PFSK-1 (cell line): ENCODE data around the gene EFNA5.

Source experiments
- FOXP2 ChIP-seq: optimal IDR thresholded peaks from 2 replicates; pipeline ENCODE3; 2011; ENCODE audit warnings: borderline replicate concordance, control low read depth, inconsistent platforms; ENCODE audit not compliant: insufficient read depth; ENCODE audit errors: extremely low read length, extremely low read depth
- POLR2AphosphoS5 ChIP-seq: IDR thresholded peaks from 2 replicates; pipeline ENCODE4 v1.6.1; 2012; ENCODE audit warnings: low read depth, mild to moderate bottlenecking, control low read depth, low read length, moderate library complexity
- REST ChIP-seq, 2 experiments: IDR thresholded peaks; 2 replicates each; pipeline versions ENCODE4 v1.6.1 to v1.8.0; 2011 to 2012; ENCODE audit warnings: low read depth in 2 of 2, low read length in 2 of 2, control low read depth in 1 of 2, inconsistent platforms in 1 of 2, mild to moderate bottlenecking in 1 of 2, moderate library complexity in 1 of 2; ENCODE audit not compliant: insufficient read depth in 1 of 2
- SIN3A ChIP-seq: IDR thresholded peaks from 2 replicates; pipeline ENCODE4 v1.6.1; 2012; ENCODE audit warnings: mild to moderate bottlenecking, low read length, moderate library complexity, borderline replicate concordance; ENCODE audit not compliant: insufficient read depth
- TAF1 ChIP-seq: IDR thresholded peaks from 2 replicates; pipeline ENCODE4 v1.6.1; 2012; ENCODE audit warnings: low read length, control low read depth, borderline replicate concordance; ENCODE audit not compliant: insufficient read depth

Gene EFNA5

GRCh38 chr5:107665036-107665570 is 5.6 kb downstream of the EFNA5 start:
- TF ChIP-seq FOXP2 (no peak), POLR2AphosphoS5 (no peak), TAF1 (no peak), SIN3A (no peak), REST (IDR thresholded peaks at IDR 0.05; ENCODE audit: insufficient read depth in 1 of 2, low read depth in 2 of 2, low read length in 2 of 2) (no peak)

- TF ChIP-seq POLR2AphosphoS5, result no peak
- no peak for TF ChIP-seq FOXP2
- TF ChIP-seq REST (IDR thresholded peaks at IDR 0.05; ENCODE audit: insufficient read depth in 1 of 2, low read depth in 2 of 2, low read length in 2 of 2), result no peak
- TF ChIP-seq SIN3A, result no peak
- no peak for TF ChIP-seq TAF1
Observed at GRCh38 chr5:107663697-107664096, 7.0 kb downstream of the EFNA5 start.

- no peak for TF ChIP-seq REST (IDR thresholded peaks at IDR 0.05; ENCODE audit: insufficient read depth in 1 of 2, low read depth in 2 of 2, low read length in 2 of 2)
- TF ChIP-seq POLR2AphosphoS5, result no peak
- TF ChIP-seq FOXP2, result no peak
- no peak for TF ChIP-seq TAF1
- TF ChIP-seq SIN3A, result no peak
Observed at GRCh38 chr5:107661650-107662044, 9.1 kb downstream of the EFNA5 start.

- TF ChIP-seq REST (IDR thresholded peaks at IDR 0.05; ENCODE audit: insufficient read depth in 1 of 2, low read depth in 2 of 2, low read length in 2 of 2), result no peak
- no peak for TF ChIP-seq TAF1
- no peak for TF ChIP-seq FOXP2
- TF ChIP-seq SIN3A, result no peak
Observed at GRCh38 chr5:107661038-107661649, 9.6 kb downstream of the EFNA5 start.

- TF ChIP-seq REST (IDR thresholded peaks at IDR 0.05; ENCODE audit: insufficient read depth in 1 of 2, low read depth in 2 of 2, low read length in 2 of 2) (no peak), POLR2AphosphoS5 (no peak), TAF1 (no peak), SIN3A (no peak), FOXP2 (no peak)
Observed at GRCh38 chr5:107658528-107658927, 12.2 kb downstream of the EFNA5 start.
